NCI-H2227 treated with DMSO at 0.1 percent for 48 hours (cell line): ENCODE data around the gene RBM19.

Experiments
- DNase-seq: peaks from one replicate; lab custom pipeline; 2025; lab: John Stamatoyannopoulos, UW

Gene RBM19

DNA sequence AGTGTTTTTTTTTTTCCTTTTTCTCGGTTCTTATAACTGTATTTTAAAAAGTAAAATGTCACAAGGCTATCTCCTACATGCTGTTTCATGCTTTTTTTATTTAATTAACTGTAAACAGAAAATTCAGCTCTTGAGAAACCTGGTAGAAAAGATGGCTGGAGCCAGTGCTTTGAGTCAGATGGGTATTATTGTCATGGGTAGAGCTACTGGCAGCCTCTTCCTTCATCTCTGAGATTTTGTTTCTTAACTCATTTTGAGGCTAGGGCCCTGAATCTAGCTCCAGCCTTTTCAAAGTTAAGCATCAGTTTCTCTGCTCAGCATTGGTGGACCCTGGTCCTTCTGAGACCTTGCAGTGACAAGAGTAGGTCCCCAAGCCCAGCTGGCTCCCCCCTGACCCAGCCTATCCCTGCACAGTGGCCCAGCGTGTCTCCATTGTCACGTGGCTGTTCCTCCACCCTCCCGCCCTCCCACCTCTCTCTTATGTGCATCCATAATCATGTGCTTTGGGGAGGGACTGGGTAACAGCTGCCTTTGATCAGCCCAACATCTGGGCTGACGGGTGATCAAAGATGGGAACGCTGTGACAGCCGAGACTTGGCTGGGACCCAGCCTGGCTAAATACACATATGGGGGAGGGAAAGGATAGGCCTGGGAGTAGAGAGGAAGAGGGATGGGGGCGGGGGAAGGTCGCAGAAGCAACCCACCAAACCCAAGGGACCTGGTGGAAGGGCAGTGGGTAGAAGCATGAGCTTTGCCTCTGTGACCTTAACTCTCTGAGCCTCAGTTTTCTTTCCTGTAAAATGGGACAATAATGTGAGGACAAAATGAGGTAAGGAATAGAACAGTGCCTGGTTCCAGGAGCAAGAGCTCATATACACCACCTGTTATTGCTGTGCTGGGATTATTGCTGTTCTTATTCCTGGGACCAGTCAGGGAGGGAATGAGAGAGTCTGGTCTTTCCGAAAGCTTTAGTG is 24.4 kb upstream of the RBM19 start:
- no peak for DNase-seq

DNA sequence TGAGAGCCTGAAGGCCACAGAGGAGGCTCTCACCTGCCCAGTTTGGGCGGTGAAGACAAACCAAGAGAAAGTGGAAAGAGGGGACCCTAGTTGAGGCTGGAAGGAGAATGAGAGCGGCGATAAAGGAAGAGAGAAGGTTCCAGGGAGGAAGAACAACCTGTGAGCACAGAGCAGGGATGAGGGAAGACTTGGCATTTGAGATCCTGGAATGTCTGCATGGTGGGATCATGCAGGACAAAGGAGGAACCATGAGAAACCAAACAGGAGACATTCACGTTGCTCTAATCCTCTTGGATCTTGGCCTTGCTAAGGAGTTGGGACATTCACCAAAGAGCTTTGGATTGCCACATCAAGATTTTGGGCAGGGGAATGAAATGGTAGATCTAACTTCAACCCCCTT is 22.9 kb upstream of the RBM19 start:
- no peak for DNase-seq

- no peak for DNase-seq
Measured at GRCh38 chr12:113988064-113988451, 21.9 kb upstream of the RBM19 start.

GRCh38 chr12:113987261-113988063 is 21.3 kb upstream of the RBM19 start:
- DNase-seq: no peak

DNA sequence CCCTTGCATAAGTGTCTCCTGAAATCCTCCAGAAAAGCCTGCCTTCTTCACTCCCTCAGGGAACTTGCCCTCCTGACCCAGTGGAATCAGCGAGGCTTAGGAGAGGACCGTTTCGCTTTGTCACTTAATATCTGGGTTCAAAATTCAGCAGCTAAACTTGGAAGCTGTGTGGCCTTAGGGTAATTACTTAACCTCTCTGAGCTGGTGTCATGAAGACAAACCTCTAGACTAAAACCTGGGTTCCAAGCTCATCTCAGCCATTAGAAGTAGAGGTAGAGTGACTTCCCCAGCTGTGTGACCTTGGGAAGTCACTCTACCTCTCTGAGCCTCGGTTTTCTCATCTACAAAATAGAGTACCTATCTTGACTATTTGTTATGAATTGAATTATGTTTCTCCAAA is 18.3 kb upstream of the RBM19 start:
- DNase-seq: no peak

DNA sequence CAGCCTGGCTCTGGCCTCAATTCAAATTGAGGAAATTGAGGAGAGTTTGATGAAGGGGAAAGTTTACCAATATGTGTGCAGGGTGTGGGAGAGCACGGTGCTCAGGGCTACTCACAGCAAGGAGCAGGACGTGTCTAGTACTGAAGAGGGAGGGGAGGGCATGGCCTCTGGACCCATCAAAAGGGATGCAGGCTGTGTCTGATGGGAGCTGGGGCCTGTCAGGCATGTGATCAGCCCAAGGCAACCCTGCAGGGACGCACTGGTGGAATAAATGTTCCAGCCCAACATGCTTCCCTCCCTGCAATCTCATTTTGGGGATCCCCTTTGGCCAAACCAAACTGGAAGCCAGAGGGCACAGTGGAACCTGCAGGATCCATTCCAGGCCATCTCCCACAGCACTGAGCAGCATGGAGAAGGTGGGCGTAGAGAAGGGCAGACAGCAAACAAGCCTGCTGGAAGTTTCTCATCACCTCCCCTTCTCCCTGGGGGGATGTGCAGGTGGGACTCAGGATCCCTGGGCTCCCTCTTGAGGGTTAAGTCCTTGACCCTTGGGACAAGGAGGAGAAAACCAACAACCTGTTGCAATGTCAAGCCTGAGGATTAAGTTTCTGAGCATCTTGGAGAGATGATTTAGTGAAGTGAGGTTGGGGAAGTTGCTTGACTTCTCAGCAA is 17.8 kb upstream of the RBM19 start:
- DNase-seq: no peak

- no peak for DNase-seq
Measured at GRCh38 chr12:113983265-113983664, 17.1 kb upstream of the RBM19 start.

DNA sequence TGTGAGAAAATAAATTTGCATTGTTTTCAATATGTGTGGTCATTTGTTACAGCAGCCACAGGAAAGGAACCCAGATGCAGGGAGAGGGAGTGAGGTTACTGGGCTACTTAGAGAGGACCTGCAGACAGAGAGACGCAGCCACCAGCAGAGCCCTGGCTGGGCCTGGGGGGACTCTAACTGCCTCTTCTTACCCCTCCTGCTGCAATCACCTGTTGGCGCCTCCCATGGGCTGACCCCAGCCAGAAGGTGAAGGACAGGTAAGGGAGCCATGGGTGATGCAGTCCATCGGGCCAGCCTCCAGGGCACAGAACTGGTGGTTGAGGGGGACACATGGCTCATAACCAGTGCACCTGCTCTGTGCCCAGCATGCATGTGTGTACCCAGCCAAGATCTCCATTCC is 15.8 kb upstream of the RBM19 start:
- DNase-seq: no peak

GRCh38 chr12:113980537-113981337 is 14.6 kb upstream of the RBM19 start:
- DNase-seq: peak; percentile 54

GRCh38 chr12:113980054-113980453 is 13.9 kb upstream of the RBM19 start:
- no peak for DNase-seq

- DNase-seq: no peak
Measured at GRCh38 chr12:113978080-113978479, 12.0 kb upstream of the RBM19 start.

DNA sequence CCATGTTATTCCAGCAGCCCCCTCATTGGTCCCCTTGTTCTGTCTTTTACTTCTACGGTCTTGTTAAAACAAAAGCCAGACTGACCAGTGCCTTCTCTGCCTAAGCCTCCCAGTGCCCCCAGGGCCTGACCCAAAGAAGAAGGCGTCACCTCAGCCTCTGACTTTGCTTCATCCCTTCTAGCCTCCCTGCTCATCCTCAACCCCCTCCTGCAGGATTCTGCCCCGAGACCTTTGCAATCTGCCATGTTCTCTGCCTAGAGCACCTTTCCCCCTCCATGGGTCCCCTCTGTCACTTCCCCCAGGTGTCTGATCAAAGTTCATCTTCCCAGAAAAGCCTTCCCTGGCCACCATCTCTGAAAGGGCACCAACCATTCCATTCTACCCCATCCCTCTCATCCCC is 7.9 kb upstream of the RBM19 start:
- no peak for DNase-seq

DNA sequence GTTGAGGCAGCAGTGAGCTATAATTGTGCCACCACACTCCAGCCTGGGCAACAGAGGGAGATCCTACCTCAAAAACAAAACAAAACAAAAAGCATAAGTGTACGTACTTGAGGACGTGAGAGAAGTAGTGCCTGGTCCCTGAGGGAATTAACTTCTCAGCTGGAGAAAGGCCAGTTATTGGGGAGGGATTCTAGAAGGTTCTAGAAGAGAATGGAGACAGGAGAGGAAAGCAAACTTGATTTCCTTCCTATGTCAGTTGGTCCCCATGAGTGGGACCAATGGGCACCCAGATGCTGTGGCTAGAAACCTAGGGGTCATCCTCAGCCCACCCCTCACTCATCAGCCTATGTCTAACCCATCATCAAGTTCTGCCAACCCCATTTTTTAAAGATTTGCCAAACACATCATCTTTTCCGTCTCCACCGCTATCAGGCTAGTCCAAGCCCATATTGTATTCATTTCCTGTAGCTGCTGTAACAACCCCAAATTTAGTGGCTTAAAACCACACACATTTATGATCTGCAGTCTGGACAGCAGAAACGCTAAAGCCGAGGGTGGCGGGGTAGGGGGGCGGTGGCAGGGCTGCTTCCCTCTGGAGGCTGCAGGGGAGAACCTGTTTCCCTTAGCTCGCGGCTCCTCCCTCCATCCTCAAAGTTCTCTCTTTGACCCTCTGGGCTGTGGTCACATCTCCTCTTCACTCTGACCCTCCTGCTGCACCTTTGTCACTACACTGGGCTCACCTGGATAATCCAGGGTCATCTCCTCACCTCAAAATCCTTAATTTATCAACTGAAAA is 7.2 kb upstream of the RBM19 start:
- no peak for DNase-seq

DNA sequence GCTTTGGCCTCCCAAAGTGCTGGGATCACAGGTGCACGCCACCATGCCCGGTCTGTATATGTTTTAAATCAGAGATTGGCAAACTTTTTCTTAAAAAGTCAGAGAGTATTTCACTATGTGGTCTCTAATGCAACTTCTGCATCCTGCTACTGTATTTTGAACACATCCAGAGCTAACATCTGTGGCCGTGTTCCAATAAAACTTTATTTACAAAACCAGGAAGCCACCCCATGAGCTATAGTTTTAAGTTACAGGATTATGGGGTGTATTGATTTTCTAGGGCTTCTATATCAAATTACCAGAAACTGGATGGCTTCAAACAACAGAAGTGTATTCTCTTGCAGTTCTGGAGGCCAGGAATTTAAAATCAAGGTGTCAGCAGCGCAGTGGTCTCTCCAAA is 5.3 kb upstream of the RBM19 start:
- no peak for DNase-seq

GRCh38 chr12:113970211-113970610 is 4.1 kb upstream of the RBM19 start:
- no peak for DNase-seq

DNA sequence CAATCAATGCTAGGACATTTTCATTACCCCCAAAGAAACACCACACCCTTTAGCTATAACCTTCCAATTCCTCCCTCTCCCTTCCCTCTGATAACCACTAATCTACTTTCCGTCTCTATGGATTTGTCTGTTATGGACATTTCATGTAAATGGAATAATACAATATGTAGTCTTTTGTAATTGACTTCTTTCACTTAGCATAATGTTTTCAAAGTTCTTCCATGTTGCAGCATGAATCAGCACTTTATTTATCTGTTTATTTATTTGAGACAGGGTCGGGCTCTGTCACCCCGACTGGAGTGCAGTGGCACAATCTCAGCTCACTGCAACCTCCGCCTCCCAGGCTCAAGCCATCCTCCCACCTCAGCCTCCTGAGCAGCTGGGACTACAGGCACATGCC is 1.2 kb upstream of the RBM19 start:
- no peak for DNase-seq

GRCh38 chr12:113962733-113963132 is 3.4 kb downstream of the RBM19 start:
- no peak for DNase-seq

- no peak for DNase-seq
Measured at GRCh38 chr12:113961921-113962710, 4.0 kb downstream of the RBM19 start.

GRCh38 chr12:113960030-113960429 is 6.1 kb downstream of the RBM19 start:
- no peak for DNase-seq

DNA sequence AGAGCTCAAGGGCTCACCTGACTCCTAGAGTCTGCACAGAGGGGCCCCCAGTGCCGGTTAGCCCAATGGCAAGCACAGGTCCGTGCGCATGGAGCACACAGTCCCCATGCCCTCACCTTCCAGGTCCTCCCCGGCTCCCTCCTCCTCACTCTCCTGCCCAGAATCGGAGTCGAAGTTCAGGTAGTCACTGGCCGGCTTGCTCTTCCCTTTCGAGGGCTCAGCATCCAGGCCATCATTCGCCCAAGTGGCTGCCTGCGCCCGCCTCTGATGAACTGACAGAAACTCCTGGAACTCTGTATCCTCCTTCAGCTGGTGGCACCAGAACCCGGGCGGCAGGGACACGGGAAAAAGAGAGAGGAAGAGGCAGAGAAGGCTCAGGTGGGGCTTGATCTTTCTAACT is 7.0 kb downstream of the RBM19 start:
- no peak for DNase-seq
